ENCODE results near the gene PRKAG2. TPM values are rescaled to one million over a fixed set of nuclear protein-coding genes. Genes with fewer than 3 reads are reported as not detected.

The PRKAG2 gene
- total RNA-seq, 1 experiment from 2014 or later, result 23.9 TPM

DNA sequence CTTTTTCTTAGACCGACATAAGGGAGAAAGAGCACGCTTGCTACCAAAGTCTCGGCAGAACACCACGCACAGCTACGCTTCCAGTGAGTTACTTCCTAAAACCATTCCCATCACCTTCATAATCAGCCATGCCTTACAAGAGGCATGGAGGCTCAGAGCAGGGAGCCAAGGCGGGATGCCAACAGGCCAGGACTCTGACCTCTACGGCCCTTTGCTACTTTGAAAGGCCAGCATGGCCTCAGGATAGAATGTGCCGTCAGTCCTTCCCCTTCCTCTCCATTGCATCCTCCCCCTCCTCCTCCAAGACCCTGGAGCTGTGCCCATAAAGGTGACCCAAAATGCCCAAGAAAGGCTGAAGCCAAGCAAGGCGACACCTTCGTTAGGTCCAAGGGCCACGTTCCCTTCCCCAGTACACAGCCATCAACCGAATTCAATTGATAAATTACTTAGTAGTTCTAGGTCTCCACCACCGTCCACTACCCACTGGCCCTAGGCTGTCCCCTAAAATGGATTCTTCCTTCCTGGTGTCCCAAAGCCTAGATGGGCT is 5.7 kb downstream of the PRKAG2 start:
- intact Hi-C loops (cut with micrococcal nuclease), result no loop called here
- H3F3A ChIP-seq (ENCODE audit: low read length, unreplicated experiment), result no peaks in the 10 kb centered on the region
- H3K79me2 ChIP-seq (ENCODE audit: low read length), result no peaks in the 10 kb centered on the region
- H3K4me3 ChIP-seq (ENCODE audit: low read length), result no peak overlapping the region
- no peak overlapping the region for H3K4me2 ChIP-seq (ENCODE audit: low read length)
- no peaks in the 10 kb centered on the region for H4K20me1 ChIP-seq (ENCODE audit: low read length)
- ATAC-seq (no peak), DNase-seq (no peak)
- CTCF ChIA-PET, result no interaction called here
- TF ChIP-seq EZH2phosphoT487 (IDR thresholded peaks at IDR 0.05; ENCODE audit: borderline replicate concordance, low read length) (no peak), EZH2 (IDR thresholded peaks at IDR 0.05; ENCODE audit: low read length, unreplicated experiment) (no peak)
- TF ChIP-seq, protein P1, sequence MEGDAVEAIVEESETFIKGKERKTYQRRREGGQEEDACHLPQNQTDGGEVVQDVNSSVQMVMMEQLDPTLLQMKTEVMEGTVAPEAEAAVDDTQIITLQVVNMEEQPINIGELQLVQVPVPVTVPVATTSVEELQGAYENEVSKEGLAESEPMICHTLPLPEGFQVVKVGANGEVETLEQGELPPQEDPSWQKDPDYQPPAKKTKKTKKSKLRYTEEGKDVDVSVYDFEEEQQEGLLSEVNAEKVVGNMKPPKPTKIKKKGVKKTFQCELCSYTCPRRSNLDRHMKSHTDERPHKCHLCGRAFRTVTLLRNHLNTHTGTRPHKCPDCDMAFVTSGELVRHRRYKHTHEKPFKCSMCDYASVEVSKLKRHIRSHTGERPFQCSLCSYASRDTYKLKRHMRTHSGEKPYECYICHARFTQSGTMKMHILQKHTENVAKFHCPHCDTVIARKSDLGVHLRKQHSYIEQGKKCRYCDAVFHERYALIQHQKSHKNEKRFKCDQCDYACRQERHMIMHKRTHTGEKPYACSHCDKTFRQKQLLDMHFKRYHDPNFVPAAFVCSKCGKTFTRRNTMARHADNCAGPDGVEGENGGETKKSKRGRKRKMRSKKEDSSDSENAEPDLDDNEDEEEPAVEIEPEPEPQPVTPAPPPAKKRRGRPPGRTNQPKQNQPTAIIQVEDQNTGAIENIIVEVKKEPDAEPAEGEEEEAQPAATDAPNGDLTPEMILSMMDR (conservative IDR thresholded peaks at IDR 0.05; ENCODE audit: low read depth, low read length), result no peak
- H3K9me2 ChIP-seq (replicated peaks; ENCODE audit: low read length), result no peaks in the 10 kb centered on the region
- H3K4me1 ChIP-seq (ENCODE audit: insufficient read depth, low read length), result peaks cover 7% of the 10 kb centered on the region; the same call in 1 of the 2 replicates
- no peaks in the 10 kb centered on the region for H3K36me3 ChIP-seq (ENCODE audit: low read depth, low read length)
- no peak overlapping the region for H2AFZ ChIP-seq (ENCODE audit: low read length)
- POLR2A ChIA-PET (ENCODE audit: unreplicated experiment), result no interaction called here
- no peaks in the 10 kb centered on the region for H3K27me3 ChIP-seq (ENCODE audit: low read length)
- H3K9ac ChIP-seq (ENCODE audit: low read length), result no peak overlapping the region
- H3K9me3 ChIP-seq (ENCODE audit: low read length), result no peaks in the 10 kb centered on the region
- BruUV-seq (replicated peaks), result no TSS peak
- H3K27ac ChIP-seq (ENCODE audit: low read length), result no peak overlapping the region

DNA sequence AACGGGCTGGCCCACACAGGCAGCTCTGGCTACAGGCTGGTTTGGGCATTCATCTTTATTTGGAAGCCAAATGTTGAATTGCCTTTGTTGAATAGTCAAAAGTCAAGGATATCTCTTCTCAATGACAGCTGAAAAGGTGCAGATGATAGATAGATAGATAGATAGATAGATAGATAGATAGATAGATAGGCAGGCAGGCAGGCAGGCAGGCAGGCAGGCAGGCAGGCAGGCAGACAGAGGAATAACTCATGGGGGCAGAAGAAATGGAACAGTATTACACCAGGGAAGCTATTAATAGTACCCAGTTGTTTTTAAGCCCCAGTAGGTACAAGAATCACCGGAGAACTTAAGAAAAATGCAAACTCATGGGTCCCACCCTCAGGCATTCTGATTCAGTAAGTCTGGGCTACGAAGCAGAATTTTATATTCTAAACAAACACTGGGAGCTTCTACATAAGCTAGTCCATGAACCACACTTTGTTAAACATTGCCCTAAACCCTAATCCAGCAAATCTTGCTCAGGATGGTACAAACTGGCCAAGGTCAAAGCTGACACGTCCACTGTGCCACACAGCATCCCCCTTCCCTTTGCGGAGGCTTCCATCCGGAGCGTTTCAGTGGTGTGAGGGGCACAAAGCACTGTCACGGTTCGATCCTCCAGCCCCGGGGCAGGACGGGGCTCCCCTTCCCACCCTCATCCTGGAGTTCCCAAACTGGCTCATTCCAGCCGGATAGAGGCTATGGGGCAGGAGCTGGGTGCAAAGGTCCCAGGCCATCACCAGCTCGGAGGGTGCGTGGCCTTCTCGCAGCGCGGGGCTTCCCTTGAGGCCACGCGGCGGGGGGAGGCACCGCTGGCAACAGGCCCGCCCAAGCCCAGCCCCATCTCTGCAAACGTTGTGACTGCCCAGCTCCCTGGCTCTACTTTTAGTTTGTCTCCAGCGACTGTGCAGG is 6.7 kb downstream of the PRKAG2 start:
- ChIA-PET POLR2A (ENCODE audit: unreplicated experiment) (no interaction called here), CTCF (no interaction called here)
- no peak for DNase-seq
- Histone ChIP-seq H2AFZ (ENCODE audit: low read length) (no peak overlapping the region), H4K20me1 (ENCODE audit: low read length) (no peaks in the 10 kb centered on the region), H3K27me3 (ENCODE audit: low read length) (no peaks in the 10 kb centered on the region), H3K9me2 (replicated peaks; ENCODE audit: low read length) (no peaks in the 10 kb centered on the region), H3K9me3 (ENCODE audit: low read length) (no peaks in the 10 kb centered on the region), H3K4me2 (ENCODE audit: low read length) (no peak overlapping the region), H3F3A (ENCODE audit: low read length, unreplicated experiment) (no peaks in the 10 kb centered on the region), H3K9ac (ENCODE audit: low read length) (no peak overlapping the region), H3K4me3 (ENCODE audit: low read length) (no peak overlapping the region), H3K79me2 (ENCODE audit: low read length) (no peaks in the 10 kb centered on the region), H3K27ac (ENCODE audit: low read length) (no peak overlapping the region), H3K36me3 (ENCODE audit: low read depth, low read length) (no peaks in the 10 kb centered on the region), H3K4me1 (ENCODE audit: insufficient read depth, low read length) (peaks cover 4% of the 10 kb centered on the region; the same call in 1 of the 2 replicates)
- no TSS peak for BruUV-seq (replicated peaks)
- ATAC-seq, result no peak
- TF ChIP-seq EZH2phosphoT487 (IDR thresholded peaks at IDR 0.05; ENCODE audit: borderline replicate concordance, low read length), result no peak
- TF ChIP-seq, protein P1 (conservative IDR thresholded peaks at IDR 0.05; ENCODE audit: low read depth, low read length), result no peak
- TF ChIP-seq EZH2 (IDR thresholded peaks at IDR 0.05; ENCODE audit: low read length, unreplicated experiment), result no peak
- intact Hi-C loops (cut with micrococcal nuclease), result no loop called here

DNA sequence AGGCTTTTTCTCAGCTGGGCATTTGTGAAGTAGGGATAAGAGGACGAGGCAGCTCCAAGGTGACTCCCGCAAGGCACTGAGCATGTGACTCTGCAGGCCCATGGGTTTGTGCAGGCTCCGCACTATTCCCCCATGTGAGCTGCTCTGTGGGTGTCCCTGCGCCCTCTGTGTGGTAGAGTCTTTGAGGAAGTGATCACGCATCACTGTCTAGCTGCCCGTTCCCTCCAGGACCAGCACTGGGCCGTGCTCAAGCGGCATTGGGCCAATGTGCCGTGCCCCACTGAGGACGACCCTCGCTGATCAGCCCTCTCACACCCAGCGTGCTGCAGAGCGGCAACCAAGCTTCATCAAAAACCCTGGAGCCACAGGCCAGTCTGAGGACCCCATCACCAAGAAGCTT is 7.5 kb downstream of the PRKAG2 start:
- H3K4me2 ChIP-seq (ENCODE audit: low read length), result no peak overlapping the region
- CTCF ChIA-PET, result no interaction called here
- no peaks in the 10 kb centered on the region for H3K9me2 ChIP-seq (replicated peaks; ENCODE audit: low read length)
- H3K4me3 ChIP-seq (ENCODE audit: low read length), result no peak overlapping the region
- BruUV-seq (replicated peaks), result no TSS peak
- H3K79me2 ChIP-seq (ENCODE audit: low read length), result no peaks in the 10 kb centered on the region
- no peaks in the 10 kb centered on the region for H4K20me1 ChIP-seq (ENCODE audit: low read length)
- ATAC-seq (no peak), DNase-seq (no peak)
- intact Hi-C loops (cut with micrococcal nuclease), result no loop called here
- H3K9me3 ChIP-seq (ENCODE audit: low read length), result no peaks in the 10 kb centered on the region
- no peak overlapping the region for H2AFZ ChIP-seq (ENCODE audit: low read length)
- POLR2A ChIA-PET (ENCODE audit: unreplicated experiment), result no interaction called here
- TF ChIP-seq EZH2phosphoT487 (IDR thresholded peaks at IDR 0.05; ENCODE audit: borderline replicate concordance, low read length) (no peak), EZH2 (IDR thresholded peaks at IDR 0.05; ENCODE audit: low read length, unreplicated experiment) (no peak)
- TF ChIP-seq, protein P1 (conservative IDR thresholded peaks at IDR 0.05; ENCODE audit: low read depth, low read length), result no peak
- H3K36me3 ChIP-seq (ENCODE audit: low read depth, low read length), result no peaks in the 10 kb centered on the region
- no peaks in the 10 kb centered on the region for H3K4me1 ChIP-seq (ENCODE audit: insufficient read depth, low read length)
- H3K27me3 ChIP-seq (ENCODE audit: low read length), result no peaks in the 10 kb centered on the region
- H3K9ac ChIP-seq (ENCODE audit: low read length), result no peak overlapping the region
- no peaks in the 10 kb centered on the region for H3F3A ChIP-seq (ENCODE audit: low read length, unreplicated experiment)
- no peak overlapping the region for H3K27ac ChIP-seq (ENCODE audit: low read length)

Data from PC-3 (cell line).